Tracheal epithelial cell (primary cell): ENCODE results near the gene WEE1. TPM values are rescaled to one million over a fixed set of nuclear protein-coding genes. Genes with fewer than 3 reads are reported as not detected.

Source experiments
- total RNA-seq: library from RNA; depleted of rRNA; stranded (reverse); fragments of >200 nt; gene quantifications from 2 replicates; pipeline ENCODE4 v1.2.1, GENCODE V29; 2014

WEE1 gene
- 33.2 and 36.1 TPM in 2 replicates for total RNA-seq

GRCh38 chr11:9573052-9573774 lies at the start of gene WEE1:
Gene WEE1, plus strand, starts transcription at chr11:9573670. Its CDS starts 264 bp downstream, at chr11:9573934.

Other genes starting within 250 kb of the WEE1 start
- 181 and 190 TPM in 2 replicates for gene IPO7, start 189.0 kb upstream of the WEE1 start, total RNA-seq
- gene ZNF143, start 112.7 kb upstream of the WEE1 start, total RNA-seq, result 34.7 and 38.6 TPM in 2 replicates
- 20.0 and 27.2 TPM in 2 replicates for gene SWAP70, start 90.4 kb downstream of the WEE1 start, total RNA-seq